Superior temporal gyrus (tissue), 1 donor: ENCODE data around the gene GBF1.
"Not testable (repeated sequence)": the region's sequence is repeated elsewhere in the genome, so short reads cannot be mapped to it uniquely, and the experiment has no call there.

Source experiments
- DNase-seq: peaks from one replicate; pipeline ENCODE4 v3.0.0-alpha.2; 2016; ENCODE audit errors: extremely low spot score

GBF1 gene

DNA sequence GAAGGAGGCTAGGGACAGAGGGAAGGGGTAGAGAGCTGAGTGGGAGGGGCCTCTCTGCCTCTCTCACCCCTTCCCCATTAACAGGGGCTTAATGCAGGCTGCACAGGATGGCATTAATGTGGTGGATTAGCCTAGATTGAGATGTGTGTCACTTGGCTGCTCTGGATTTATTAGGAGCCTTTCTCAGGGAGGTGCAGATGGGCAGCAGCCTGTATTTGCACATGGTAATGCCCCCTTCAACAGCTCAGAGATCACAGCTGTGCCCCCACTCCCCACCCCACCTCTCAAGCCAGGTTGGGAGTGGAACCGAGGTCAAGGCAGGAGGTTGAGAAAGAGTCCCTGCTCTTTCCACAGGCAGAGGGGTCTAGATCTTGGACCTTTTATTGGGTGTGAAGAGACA lies 11.3 kb upstream of the GBF1 start:
- no peak for DNase-seq

DNA sequence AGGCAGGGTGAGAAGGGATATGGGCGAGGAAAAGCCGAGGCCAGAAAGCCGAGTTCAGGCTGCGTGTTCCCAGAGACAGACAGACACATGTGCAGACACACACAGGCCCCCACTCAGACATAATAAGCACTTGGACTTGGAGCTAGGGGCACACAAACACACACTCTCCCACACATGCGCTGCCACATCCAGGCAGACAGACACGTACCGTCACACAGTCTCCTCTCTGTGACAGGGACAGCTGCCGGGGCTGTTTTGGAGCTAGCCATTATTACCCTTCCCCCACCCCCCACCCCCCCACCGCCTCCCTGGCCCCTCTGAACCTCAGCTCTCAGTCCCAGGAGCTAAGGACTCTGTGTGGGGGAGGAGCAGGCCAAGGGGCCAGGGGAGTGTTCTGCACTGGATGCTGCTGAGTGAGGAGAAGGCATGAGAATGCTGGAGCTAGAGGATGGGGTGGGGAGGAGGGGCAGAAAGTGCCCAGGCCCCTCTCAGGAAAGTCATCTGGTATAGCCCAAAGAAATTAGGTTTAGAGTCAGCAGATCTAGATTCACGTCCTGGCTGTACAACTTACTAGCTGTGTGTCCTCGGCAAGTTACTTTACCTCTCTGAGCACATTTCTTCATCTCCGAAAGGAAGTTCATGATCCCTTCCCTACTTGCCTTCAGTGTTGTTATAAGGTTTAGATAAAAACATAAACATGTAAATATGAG lies 10.3 kb upstream of the GBF1 start:
- no peak for DNase-seq

DNA sequence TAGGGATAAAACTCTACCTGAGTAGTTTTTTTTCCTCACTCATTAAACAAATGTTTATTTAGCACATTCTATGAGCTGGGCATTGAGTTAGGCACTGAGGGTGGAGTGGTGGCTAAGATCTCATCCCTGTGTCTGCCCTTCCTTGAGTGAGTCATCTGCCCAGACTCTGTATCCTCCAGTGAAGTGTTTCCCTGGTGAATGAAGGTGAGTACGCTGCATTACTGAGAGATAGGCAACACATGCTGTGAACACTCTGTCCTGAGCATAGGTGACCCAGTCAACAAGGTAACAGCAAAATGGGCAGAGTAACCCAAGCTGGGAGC lies 9.8 kb upstream of the GBF1 start:
- DNase-seq, result no peak

DNA sequence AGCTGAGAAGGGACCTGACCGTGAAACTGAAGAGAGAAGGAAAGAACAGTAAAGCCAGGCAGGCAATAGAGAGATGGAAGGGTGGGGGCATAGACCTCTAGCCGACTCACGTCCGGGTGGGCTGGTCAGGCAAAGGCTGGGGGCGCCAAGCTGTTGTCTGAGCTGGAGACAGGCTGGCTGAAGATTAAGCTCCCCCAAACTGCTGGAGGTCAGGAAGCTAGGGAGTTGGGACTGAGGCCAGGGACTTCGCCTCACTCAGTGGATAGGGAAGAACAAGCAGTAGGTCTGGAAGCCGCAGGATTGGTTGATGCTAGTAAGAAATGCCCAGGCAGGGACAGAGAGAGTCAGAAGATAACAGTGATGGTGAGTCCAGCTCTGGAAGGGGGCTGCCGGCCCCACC lies 9.3 kb upstream of the GBF1 start:
- no peak for DNase-seq

DNA sequence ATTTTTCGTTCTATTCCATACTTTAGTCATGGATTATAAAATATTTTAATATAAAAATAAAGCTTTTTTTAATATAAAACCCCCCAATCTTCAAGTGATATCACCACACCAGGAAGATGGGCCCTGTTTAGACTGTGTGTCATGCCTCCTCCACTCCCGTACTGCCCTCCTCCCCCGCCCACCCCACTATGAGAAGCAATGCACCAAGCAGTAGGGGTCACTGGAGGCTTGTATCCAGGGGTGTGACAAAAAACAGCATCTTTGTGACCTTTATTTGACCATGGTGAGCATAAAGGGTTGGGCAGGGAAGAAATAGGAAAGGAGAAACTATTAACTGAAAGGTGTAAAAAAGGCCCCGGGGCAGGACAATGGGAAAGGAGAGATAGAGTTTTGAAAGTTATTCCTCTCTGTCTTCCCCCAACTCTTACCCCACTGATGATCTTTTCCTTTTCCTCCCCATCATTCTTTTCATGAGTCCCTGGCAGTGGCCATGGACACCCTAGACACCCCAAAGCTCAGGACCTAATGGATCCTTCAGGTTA lies 7.5 kb upstream of the GBF1 start:
- no peak for DNase-seq

DNA sequence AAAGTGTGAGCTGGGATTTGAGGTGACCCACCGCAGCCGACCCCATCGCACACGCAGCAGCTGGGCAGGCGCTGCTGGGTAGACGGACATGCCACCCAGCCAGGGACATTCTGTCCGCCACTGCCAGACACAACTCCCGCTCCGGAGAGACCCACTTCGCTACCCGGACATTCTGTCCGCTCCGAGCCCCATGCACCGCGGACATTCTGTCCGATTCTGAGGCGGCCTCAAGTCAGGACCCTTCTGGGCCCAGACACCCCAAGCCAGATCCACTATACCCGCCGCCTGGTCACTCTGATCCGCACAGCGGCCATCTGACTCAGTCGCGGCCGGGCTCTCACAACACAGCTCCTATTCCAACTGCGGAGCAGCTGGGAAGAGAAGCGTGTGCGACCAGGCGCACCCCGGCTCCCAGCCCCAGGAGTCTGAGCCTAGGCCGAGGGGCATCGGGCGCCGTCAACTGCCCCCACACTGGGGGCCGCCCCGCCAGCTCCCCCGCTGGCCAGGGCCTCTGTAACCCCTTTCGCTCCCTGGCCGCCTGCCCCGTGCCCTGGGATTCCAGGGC lies 4.8 kb upstream of the GBF1 start:
- no peak for DNase-seq

DNA sequence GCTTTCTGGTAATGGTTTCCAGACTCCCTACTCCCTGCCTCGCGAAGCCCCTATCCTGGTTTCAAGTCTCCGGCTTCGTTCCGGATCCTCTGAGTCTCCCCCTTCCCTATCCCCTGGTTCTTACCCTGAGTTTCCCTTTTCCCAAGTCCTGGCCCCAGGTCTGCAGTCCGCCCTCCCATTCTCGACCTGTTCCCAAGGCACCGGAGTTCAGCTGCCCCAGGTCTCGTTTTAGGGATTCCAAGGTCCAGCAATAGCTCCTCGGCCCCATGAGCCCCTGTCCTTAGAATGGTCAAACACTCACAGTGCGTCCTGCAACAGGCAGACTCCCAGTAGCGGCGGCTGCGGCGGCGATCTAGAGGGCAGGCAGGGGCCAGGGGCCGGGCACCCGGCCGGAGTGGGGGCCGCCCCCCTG lies 4.3 kb upstream of the GBF1 start:
- DNase-seq, result no peak

DNA sequence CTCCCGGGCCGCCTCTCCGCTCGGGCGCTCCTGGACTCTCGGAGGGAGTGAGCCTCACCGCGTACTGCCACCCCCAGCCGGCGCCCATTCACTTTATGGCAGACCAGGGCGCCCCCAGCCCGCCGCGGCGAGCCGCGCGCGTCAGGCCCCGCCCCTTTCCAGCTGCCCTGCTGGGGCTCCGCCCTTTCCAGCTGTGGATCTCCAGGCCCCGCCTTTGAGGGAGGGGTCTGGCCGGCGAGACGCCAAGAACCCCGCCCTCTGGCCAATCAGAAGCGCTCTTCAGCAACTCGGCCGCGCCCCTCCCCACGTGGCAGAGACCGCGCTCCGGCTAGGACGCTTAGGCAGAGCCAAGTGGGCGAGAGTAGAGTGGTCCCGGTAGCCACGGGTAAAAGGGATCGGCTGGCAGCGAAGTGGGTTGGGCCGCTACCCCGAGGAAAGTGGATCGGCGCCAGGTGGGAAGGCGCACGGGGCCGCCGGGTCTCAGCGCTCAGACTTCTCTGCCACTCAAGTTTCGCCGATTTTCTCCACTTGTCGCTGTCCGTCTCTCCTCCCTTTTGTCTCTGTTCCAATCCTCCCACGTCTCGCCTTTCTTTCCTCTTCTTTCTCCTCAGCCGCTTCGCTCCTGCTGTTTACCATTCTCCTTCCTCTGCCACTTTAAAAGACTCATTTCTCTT lies 3.8 kb upstream of the GBF1 start, which contains the start of gene PITX3:
Gene PITX3, minus strand, starts transcription at position 69 of the 674 bp plus-strand sequence. CDS start 9,432 bp downstream, outside the sequence.
- DNase-seq, result peak; percentile 56

DNA sequence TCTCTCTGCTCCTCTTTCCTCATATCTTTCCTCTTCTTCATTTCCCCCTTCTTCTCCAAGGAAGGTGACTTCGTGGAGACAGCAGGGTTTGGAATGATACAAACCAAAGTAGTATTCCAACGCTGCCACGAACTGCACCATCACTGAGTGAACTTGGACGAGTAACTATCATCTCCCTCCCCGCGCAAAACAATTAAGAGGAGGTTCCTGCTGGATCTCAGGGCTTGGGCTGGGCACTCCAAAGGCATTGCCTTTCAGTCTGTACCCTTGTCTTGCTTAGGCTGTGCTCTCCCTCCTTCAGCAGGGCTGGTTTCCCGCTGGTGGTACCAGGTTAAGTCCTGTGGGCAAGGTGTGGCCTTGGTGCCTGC lies 3.2 kb upstream of the GBF1 start:
- DNase-seq, result no peak

DNA sequence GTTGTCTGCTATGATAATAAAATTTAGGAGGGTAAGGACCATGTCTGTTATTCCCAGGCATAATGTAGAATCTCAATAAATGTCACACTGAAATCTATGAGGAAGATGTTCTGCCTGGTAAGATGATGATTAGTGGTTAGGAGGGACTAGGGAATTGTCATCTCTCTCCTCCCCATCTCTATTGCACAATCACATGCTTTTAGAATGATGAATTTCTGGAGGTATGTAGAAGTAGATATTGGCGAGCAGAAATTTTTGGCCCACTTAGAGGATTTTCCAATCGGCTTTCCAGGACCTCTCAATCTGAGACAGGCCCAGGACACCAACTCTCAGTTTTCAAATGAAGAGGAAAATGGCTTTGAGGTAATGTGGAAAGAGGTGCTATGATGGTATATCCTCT lies 2.0 kb upstream of the GBF1 start:
- DNase-seq, result no peak

DNA sequence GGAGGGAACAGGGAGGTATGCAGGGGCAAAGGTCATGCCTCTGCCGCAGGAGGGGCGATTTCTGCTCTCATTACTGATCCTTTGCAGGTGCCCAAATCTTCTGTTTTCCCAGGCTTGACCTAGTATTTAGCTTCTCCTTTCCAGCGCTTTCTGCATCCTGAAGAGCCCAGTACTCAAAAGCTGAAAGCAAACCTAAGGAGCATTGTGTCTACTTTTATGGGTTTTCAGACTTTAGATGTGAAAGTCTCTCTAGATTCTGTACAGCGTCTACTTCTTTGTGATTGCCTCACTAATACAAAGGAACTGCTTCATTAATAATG lies 560 bp downstream of the GBF1 start:
- DNase-seq, result no peak

DNA sequence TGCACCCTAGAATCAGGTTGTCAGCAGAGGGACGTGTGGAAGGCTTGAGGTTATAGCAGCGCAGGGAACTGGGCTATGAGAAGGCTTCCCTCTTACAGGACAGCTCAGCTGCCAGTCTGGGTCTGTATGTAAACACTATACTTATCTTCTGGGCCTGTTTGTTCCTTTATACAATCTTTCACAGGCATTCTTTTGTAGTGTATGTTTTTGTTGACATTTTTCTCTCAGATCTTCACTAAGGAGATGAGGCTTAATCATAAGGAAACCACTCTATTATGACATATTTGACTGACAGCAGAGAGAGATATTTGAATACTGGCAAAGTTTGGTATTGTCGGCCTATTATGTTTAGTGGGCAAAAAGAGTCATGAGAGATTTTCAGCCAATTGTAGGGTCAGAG lies 929 bp downstream of the GBF1 start:
- DNase-seq, result no peak

DNA sequence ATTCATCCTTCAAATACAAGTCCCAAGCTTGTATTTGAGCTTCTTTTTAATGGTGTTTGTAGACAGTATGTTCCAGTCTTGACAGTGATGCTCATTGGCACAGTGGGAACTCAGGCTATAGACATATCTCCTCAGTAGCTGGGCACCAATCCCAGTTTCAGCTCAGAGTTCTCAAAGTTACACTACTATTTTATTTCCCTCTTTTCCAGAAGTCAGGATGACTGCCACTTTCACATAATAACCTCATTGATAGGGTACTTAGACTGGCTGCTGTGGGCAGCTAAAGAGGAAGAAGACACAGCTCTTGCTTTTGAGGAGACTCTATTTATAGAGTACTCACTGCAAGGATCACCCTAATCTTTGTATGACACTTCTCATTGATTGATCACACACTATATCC lies 2.4 kb downstream of the GBF1 start:
- no peak for DNase-seq

DNA sequence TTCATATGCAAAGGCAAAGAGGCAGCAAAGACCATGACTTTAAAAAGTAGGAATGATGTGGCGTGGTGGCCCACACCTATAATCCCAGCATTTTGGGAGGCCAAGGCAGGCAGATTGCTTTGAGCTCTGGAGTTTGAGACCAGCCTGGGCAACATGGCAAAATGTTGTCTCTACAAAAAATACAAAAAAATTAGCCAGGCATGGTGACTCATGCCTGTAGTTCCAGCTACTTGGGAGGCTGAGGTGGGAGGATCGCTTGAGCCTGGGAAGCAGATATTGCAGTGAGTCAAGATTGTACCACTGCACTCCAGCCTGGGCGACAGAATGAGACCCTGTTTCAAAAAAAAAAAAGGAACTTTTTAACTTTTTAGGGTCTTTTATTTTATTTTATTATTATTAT lies 7.2 kb downstream of the GBF1 start:
- not testable (repeated sequence) for DNase-seq

DNA sequence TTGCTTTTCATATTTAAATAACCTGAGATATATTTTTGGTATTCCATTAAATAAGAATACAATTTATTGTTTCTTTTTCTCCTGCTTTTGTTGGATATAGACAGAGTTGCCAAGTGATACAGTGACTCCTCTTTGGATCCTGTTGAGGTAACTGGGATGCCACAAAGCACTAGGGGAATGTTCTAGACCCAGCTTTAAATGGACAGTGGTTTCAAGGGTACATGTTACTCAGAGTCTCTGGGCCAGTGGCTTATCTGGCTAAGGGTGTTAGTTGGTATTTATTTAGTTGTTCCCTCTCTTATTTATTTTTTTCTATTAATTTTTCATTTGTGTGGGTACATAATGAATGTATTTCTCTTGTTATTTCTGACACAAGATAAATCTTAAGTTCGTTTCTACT lies 9.1 kb downstream of the GBF1 start:
- no peak for DNase-seq

DNA sequence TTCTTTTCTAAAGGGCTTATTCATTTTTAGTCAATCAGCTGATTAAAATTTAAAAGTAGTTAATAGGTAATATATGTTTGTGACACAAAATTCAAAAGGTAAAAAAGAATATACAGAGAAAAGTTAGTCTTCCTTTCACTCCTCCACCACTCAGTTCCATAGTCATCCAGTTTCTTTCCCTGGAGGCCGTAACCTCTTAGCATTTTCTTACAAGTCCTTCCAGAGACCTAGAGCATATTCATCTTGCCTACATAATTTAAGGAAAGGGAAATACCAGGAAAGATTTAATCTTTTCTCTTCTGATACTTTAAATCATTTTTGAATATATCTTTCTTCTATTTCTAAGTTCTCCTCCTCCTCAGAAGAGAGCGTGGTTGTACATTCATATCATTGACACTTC lies 10.1 kb downstream of the GBF1 start:
- no peak for DNase-seq

DNA sequence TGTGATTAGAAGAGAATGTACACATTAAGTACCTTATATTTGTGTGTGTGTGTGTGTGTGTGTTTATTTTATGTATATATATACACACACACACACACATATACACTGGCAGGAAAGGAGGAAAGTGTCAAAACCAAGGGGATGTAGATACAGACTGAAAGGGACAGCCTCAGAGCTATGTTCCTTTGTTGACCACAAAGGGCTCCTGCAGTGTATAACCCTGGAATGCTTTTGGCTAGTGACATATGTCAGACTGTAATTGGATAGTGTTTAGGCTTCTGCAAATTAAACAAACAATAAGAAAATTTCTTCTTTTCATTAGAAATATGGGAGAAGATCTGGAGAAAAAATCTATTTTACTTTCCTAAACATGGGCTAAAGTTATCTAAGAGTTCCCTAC lies 15.9 kb downstream of the GBF1 start:
- no peak for DNase-seq

DNA sequence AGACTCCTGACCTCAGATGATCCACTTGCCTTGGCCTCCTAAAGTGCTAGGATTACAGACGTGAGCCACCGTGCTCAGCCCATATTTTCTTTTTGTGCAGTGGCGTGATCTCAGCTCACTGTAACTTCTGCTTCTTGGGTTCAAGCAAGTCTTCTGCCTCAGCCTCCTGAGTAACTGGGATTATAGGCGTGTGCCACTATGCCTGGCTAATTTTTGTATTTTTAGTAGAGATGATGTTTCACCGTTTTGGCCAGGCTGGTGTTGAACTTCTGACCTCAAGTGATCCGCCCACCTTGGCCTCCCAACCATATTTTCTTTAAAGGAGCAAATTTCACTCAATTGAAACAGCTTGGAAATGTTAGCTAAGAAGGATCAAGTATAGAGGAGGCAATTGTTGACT lies 16.5 kb downstream of the GBF1 start:
- no peak for DNase-seq

DNA sequence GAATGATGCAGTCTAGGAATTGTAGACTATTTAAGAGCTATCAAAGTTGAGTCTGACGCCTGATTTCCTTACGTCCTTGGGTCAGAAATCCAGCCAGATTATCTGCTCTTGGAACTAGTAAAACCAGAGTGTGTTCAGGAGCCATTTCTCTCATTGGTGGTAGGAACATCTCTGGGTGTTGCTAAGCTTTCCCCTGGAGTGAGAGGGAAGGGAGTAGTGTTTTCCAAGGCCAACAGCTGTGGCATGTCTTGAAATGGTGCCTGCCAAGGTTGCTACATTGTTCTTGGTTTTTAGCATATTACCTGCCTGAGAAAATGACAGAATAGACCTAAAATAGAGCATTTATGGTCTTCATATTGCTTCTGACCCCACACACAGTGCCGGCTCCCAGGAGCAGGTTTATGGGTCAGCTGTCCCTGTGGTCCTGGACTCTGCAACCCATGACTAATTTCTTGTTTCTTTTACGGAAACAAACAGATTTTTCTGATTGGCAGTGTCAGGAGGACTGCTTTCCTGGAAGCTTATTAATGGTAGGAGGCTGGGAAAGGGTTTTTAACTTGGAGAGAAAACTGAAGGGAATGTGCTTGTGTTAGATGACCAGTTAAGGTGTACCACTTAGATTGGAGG lies 17.5 kb downstream of the GBF1 start:
- DNase-seq, result no peak

DNA sequence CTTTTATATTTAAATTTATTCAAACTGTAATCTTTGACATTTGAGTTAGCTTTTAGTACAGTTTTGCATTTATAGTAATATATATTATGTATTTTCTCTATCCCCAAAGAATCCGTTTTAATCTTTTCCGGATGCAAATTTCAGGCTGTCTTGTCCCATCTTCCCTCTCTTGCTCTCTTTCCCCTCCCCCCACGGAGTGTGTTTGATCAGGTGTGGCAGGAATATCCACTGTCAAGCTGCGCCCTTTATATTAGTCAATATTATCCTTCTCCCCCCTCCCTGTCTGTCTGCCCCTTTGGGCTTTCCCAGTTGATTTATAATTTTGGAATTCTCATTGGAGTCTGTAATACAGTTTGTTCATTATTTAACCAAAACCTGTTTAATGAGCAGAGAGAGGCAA lies 19.0 kb downstream of the GBF1 start:
- no peak for DNase-seq

DNA sequence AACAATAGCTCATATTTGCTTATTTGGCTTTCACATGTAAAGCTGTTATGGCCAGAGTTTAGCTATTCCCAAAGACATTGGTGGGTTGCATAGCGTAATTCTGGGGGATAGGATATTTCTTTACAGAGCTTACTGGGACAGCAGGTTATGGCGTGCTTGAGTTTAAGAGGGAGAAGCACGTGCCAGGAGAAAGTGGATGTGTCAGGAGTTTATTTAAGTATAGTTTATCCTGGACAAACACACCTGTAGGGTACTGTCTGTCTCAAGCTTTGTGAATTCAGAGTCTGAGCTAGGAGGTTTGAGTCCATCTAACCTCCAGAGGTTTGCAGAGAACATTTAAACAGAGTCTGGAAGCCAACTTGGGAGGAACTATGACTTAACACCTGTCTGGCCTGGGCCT lies 21.3 kb downstream of the GBF1 start:
- DNase-seq, result no peak

DNA sequence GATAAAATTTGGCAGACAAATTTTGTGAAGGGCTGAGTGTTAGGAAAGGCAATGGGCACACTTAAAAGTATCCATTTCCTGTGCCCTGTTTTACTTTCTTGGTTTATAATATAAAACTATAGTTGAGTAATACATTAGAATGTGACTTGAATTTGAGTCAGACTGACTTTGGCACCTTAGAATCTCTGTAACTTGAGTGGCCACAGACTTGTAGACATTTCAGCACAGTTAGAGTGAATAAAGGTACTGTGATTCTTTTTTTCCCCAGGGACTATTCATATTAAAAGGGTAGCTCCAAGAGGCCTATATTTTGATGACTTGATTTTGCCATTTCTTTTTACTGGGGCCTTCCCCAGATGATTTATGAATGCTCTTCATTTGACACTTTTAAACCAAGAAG lies 22.4 kb downstream of the GBF1 start:
- DNase-seq, result no peak

DNA sequence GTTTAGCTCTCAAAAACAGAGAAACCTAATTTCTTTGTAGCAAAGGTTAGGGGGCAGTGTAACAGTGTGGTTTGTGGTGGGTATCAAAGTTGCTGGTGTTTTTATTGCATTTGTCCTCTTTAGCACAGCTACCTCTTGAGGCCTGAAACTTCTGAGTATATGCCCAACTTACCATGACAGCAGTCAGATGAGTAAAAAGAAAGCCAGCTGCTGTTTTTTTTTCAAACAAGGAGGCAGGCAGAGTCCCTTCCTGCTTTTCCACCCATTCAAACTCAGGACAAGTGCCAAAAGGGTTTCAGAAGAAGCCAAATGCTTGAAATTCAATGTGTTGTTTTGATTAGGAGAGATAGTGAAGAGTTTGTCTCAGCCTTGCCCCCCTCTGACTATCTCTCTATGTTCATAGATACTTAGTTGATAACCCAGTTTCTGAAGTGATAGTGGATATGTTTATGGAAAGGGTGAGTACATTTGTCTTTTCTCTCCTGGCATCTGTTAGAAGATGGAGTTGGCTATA lies 23.1 kb downstream of the GBF1 start:
- no peak for DNase-seq
